NCI-H1105 treated with DMSO at 0.1 percent for 48 hours (cell line): ENCODE data around the gene DYRK1A.

ENCODE experiments used
- DNase-seq: peaks from one replicate; lab custom pipeline; 2025; lab: John Stamatoyannopoulos, UW

The DYRK1A gene

DNA sequence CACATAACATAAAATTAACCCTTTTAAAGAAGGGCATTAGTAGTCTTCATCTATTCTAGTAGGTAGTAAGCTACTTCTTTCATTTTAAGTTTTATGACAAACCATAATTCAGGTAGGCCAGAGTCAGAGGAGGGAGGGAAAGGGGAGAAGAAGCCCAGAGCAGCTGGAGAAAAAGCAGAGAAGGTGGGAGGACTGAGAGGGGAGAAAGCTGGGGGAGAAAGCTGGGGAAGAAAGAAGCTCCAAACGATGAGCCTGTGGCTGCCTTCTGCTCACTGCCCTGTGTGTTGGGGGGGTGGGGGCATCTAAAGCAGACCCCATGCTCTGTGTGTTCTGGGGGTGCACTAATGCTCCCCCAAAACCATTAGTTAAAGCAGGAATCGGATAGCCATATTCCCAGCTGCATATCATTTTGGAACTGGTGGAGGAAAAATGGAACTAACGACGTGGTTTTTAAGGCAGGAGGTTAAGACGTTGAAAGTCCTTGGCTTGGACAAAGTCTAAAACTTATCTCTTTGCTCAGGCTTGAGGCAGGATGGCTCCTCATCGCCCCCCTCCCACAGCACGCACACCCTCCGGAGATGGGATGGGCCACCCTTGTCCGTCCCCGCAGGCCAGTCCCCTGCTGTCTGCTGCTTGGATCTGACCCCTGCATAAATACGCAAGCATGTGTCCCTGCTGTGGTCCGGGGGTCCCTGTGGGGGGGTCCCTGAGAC is 184.2 kb downstream of the DYRK1A start:
- DNase-seq = no peak

DNA sequence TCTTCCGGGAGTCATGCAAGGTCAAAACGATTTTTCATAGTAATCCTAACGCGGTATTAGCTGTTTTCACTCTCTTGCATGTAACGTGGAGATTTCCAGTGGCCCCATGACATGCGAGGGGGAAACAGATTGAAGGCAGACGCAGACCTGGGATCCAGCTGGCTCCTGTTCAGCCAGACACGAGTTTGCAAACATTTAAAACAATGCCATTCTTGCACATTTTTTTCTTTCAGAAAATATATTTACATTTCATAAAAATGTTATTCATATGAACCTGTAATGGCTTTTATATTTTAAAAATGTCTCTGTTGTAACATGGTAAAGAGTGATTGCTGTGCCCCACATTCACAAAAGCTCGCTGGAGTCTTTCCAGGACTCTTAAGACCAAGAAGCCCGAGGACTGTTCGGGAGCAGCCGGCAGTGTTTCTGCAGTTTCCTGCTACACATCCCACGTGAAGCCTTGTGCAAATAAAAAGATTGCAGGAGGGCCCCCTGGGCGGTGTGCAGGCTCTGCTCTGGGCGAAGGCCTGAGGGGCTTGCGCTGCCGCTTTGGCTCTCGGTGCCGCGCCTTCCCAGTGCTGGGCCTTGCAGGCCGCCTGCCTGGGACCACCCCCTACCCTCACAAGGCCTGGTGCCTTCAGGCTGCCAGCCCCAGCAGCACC is 184.9 kb downstream of the DYRK1A start:
- DNase-seq = no peak

GRCh38 chr21:37551993-37552355 is 185.4 kb downstream of the DYRK1A start:
- DNase-seq = no peak

GRCh38 chr21:37552496-37553029 is 186.0 kb downstream of the DYRK1A start:
- DNase-seq = no peak

- DNase-seq = no peak
Measured at GRCh38 chr21:37553078-37553481, 186.5 kb downstream of the DYRK1A start.

DNA sequence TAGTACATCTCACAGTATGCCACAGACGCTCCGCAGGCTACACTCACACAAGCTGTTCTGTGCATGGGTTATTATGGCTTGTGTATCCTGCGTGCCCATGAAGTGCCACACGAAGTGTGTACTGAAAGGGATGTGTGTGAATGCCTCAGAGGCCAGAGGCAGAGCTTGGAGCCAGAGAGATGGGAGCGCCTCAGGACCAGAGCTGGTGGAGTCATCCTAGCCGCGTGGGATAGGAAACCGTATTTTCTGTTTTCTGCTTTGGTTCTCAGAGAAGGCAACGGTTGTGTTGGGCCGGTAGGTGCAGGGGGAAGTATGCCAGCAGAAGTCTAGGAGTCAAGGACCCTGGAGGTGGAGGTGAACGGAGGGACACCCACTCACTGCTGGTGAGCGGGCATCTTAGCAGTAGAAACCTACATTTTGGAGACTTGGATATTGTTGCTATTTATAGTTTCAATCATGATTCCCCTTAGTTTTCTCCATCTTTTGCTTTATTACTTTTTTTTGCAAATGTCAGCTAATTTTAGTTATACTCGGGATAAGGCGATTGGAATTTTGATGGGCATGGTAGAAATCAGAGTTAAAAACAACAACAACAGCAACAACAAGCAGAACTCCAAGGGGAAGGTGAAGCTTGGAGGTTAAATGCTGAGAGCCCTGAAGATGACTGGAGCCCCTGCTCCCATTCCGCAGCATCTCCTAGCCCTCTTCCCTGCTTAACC is 188.2 kb downstream of the DYRK1A start:
- no peak for DNase-seq

GRCh38 chr21:37555672-37556261 is 189.2 kb downstream of the DYRK1A start:
- DNase-seq = no peak

- no peak for DNase-seq
Measured at GRCh38 chr21:37557261-37557950, 190.8 kb downstream of the DYRK1A start.

DNA sequence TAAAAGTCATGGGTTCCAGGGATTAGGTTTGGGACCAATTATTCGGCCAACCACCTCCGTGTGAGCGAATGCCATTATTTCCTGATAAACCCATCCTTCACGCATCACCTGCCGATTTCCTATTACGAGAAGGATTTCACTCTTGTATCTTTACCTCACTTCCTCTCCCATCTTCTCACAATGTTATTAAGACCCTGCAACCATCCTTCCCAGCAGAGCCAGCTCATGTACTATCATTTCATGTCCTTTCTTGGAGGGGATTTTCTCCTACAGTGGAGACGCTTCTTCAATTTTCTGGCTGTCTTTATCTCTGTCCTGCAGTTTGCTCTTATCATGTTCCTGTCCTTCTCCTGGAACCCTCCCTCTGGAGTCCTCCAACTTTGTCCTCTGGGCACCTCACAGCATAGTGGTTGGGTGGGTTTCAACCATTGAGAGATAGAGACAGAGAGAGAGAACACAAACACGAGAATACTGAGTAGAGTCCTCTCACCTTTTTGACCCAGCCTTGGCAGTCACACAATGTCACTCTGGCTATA is 192.2 kb downstream of the DYRK1A start:
- DNase-seq = no peak

- no peak for DNase-seq
Measured at GRCh38 chr21:37560385-37560784, 193.8 kb downstream of the DYRK1A start.

DNA sequence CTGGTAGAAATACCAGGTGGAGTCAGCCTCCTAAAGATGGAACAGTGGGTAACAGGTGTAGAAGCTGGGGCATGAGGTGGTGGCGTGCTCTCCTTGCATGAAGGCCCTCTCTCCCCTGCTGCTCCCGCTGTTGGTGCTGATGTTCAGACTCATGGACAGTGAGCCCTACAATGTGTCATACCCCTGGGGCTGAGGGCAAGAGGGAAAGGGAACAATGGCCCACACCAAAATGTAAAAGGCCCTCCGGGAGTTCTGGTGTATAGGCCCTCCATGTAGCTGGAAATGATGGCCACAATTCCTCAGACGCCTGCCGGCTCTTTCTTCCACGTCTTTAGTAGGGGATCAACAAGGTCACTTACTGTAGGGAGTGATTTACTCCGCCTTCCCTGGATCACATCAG is 194.9 kb downstream of the DYRK1A start:
- DNase-seq = no peak

GRCh38 chr21:37561941-37562919 is 195.7 kb downstream of the DYRK1A start:
- no peak for DNase-seq

DNA sequence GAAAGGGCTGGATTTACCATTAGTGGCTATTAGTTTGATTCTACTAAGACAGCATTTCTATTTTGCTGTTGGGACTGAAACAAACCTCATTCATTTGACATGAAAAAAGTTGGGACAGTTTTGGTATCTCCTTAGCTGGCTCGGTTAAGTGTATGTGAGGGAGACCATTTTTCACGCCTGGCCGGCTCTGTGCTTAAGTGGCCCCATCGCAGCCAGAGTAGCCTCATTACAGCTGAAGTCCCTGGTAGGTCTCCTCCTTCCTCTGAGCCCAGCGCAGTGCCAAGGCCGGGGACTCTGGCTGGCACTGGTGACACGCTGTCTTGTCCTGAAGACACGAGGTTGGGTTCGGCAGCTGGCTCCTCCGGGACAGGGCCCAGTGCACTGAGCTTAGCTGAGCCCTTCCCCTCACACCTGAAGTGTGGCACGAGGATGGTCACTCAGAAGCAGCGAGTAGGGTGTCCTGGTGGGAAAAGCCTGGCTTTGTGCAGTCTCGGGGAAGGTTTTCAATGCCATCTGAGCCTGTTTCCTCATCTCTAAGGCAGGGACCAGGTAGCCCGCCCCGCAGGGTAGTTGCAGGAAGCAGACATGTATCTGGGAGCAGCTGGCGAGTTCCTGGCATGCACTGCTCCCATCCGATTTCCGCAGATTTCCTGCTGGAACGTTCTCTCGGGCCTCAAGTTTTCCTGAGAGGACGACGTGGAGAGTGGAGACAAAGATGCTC is 196.5 kb downstream of the DYRK1A start:
- DNase-seq = no peak

DNA sequence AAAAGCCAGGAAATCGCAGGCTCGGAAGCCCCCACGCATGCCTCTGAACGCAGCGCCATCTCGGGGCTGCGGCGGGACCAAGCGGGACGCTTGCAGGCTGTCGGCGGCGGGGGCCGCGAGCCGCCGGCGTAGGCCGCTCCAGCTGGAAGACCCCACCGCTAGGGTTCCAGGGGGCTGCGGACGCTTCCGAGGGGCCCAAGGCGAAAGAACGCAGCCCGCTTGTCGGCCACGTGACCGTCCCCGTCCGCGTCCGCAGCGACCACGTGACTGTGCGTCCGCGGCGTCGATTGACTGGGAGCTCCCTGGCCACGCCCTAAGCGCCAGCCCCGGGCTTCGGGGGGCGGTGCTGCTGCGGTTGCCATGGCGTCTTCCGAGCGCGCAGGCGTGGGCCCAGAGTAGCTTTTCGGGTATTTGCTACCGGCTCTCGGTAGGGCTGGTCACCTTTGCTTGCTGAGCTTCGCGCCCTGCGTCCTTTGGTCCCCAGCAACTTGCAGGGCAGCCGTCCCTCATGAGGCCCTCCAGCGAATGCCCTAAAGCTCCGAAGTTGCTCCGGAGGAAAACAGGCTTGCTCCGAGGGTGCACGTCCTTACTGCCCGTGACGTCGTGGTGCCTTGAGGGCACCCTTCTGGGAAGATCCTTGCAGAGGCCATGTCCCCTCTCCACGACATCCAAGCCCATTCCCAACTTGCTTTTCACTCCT is 197.2 kb downstream of the DYRK1A start:
- peak; percentile 94 for DNase-seq

DNA sequence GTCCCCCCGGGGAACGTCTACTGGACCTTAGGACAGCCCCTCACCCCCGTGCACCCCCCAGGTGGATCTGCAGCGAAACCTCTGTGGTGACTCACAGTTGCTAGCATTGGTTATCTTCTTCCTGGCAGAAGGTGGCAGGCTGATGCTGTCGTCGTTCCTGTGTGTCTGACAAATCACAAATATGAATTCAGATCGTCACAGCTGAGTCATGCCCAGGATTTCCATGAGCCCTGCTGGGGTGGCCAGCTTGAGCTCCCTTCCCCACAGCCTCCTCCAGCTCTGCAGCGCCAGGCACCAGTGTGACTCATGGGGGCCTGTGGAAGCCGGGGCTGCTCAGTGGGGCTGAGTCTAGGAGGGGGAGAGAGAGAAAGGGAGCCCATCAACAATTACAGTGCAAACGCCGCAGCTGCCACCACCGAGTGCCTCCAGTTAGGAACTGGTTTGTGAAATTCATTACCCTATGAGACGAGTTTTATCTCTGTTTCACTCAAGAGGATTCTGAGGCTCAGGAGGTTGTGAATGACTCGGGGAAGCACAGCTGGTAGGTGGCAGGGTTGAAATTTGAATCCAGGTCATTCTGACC is 197.9 kb downstream of the DYRK1A start:
- peak; percentile 70 for DNase-seq

GRCh38 chr21:37564924-37565529 is 198.5 kb downstream of the DYRK1A start:
- no peak for DNase-seq

- no peak for DNase-seq
Measured at GRCh38 chr21:37565530-37566223, 199.1 kb downstream of the DYRK1A start.
